K562 (cell line): ENCODE results near the gene TRPC4AP. TPM values are rescaled to one million over a fixed set of nuclear protein-coding genes. Genes with fewer than 3 reads are reported as not detected.

Experiments used
- ARID3B ChIP-seq: fragments of 250-450 bp; sonication (Bioruptor Pico); IDR thresholded peaks from 2 replicates; pipeline ENCODE4 v1.4.0; 2020; ENCODE audit warnings: borderline replicate concordance
- C11orf30 ChIP-seq: fragments of 450-650 bp; IDR thresholded peaks from 2 replicates; pipeline ENCODE4 v1.6.1; 2016; ENCODE audit warnings: low read depth, mild to moderate bottlenecking
- CBFA2T2 ChIP-seq: fragments of 450-650 bp; conservative IDR thresholded peaks from 2 replicates; pipeline ENCODE4 v1.6.1; 2017; ENCODE audit warnings: mild to moderate bottlenecking
- EGR1 ChIP-seq: fragments of 450-650 bp; conservative IDR thresholded peaks from 2 replicates; pipeline ENCODE4 v1.6.1; 2017; ENCODE audit warnings: mild to moderate bottlenecking
- EZH2 ChIP-seq: IDR thresholded peaks from 2 replicates; pipeline ENCODE4 v1.6.1; 2012; ENCODE audit warnings: low read depth, mild to moderate bottlenecking, inconsistent platforms, low read length, borderline replicate concordance
- HMG20A ChIP-seq: fragments of 450-650 bp; formaldehyde crosslinking; conservative IDR thresholded peaks from 2 replicates; pipeline ENCODE4 v1.4.0; 2020; ENCODE audit warnings: mild to moderate bottlenecking, mixed read lengths
- HNRNPLL ChIP-seq: fragments of 200-400 bp; formaldehyde crosslinking; IDR thresholded peaks from 2 replicates; pipeline ENCODE4 v1.6.1; 2017; ENCODE audit warnings: low read length, low read depth, mild to moderate bottlenecking; ENCODE audit not compliant: poor library complexity, severe bottlenecking
- HSF4 ChIP-seq: fragments of 250-450 bp; sonication (Bioruptor Pico); IDR thresholded peaks from 2 replicates; pipeline ENCODE4 v2.1.2; 2022; ENCODE audit warnings: mild to moderate bottlenecking, moderate library complexity, borderline replicate concordance
- KDM5B ChIP-seq: fragments of 200-600 bp; sonication (generic); IDR thresholded peaks from 2 replicates; pipeline ENCODE4 v1.6.1; 2012; ENCODE audit warnings: low read depth, mild to moderate bottlenecking, moderate library complexity, low read length, control low read depth, inconsistent platforms; ENCODE audit not compliant: insufficient replicate concordance
- MITF ChIP-seq: IDR thresholded peaks from 2 replicates; pipeline ENCODE4 v1.6.1; 2014; ENCODE audit warnings: antibody characterized with exemption
- PPARD ChIP-seq: fragments of 250-450 bp; sonication (Bioruptor Pico); IDR thresholded peaks from 2 replicates; pipeline ENCODE4 v1.8.0; 2022; ENCODE audit warnings: inconsistent platforms, mild to moderate bottlenecking, moderate library complexity
- RBM25 ChIP-seq: fragments of 200-400 bp; formaldehyde crosslinking; IDR thresholded peaks from 2 replicates; pipeline ENCODE4 v1.6.1; 2018; ENCODE audit warnings: low read length, low read depth, moderate library complexity; ENCODE audit not compliant: severe bottlenecking
- SAP30 ChIP-seq: fragments of 200-600 bp; sonication (generic); IDR thresholded peaks from 2 replicates; pipeline ENCODE4 v1.6.1; 2012; ENCODE audit warnings: borderline replicate concordance, low read depth, mild to moderate bottlenecking, moderate library complexity, low read length, control low read depth, inconsistent platforms; ENCODE audit not compliant: insufficient read depth, poor library complexity, severe bottlenecking
- SIX5 ChIP-seq, 2 experiments: IDR thresholded peaks; 2 replicates each; pipeline ENCODE4 v1.6.1; 2011; ENCODE audit warnings: low read length in 2 of 2, borderline replicate concordance in 1 of 2, low read depth in 1 of 2, mild to moderate bottlenecking in 1 of 2, moderate library complexity in 1 of 2; ENCODE audit not compliant: insufficient read depth in 1 of 2
- SRSF9 ChIP-seq: fragments of 200-400 bp; formaldehyde crosslinking; IDR thresholded peaks from 2 replicates; pipeline ENCODE4 v1.6.1; 2017; ENCODE audit warnings: low read depth, low read length, borderline replicate concordance
- TBP ChIP-seq: optimal IDR thresholded peaks from 2 replicates; pipeline ENCODE3; 2011; ENCODE audit warnings: low read depth, low read length, improper control_type of control experiment
- TFE3 ChIP-seq: fragments of 450-650 bp; formaldehyde crosslinking; IDR thresholded peaks from 2 replicates; pipeline ENCODE4 v1.4.0; 2020; ENCODE audit warnings: mild to moderate bottlenecking, mixed read lengths
- ZC3H4 ChIP-seq: sonication (generic); formaldehyde crosslinking; IDR thresholded peaks from 2 replicates; pipeline ENCODE4 v1.9.0; 2021; ENCODE audit warnings: missing genetic modification reagents, borderline replicate concordance
- ZNF347 ChIP-seq: fragments of 450-650 bp; formaldehyde crosslinking; IDR thresholded peaks from 2 replicates; pipeline ENCODE4 v1.4.0; 2020; ENCODE audit warnings: low read depth, mild to moderate bottlenecking, moderate library complexity
- ZNF780A ChIP-seq: fragments of 250-450 bp; sonication (Bioruptor Pico); IDR thresholded peaks from 2 replicates; pipeline ENCODE4 v1.5.0; 2021; ENCODE audit warnings: mild to moderate bottlenecking
- ZSCAN32 ChIP-seq: fragments of 450-650 bp; formaldehyde crosslinking; IDR thresholded peaks from 2 replicates; pipeline ENCODE4 v1.4.0; 2020; ENCODE audit warnings: mild to moderate bottlenecking, moderate library complexity
- polyA plus RNA-seq, 8 experiments: library from polyadenylated mRNA; depleted of rRNA in 4 of 8; stranded (reverse) in 5 of 8; unstranded in 3 of 8; fragments of >200 nt; fragmentation: Nextera tagmentation in 2 of 8; fragmentation: Illumina TruSeq in 1 of 8; extraction: Ambion mirVana in 2 of 8; extraction: Trizol in 1 of 8; gene quantifications; 2 replicates each; pipeline versions ENCODE4 v1.2.1 to v1.2.3, GENCODE V29; 2011 to 2014; ENCODE audit warnings: inconsistent platforms in 1 of 8, missing spikeins in 1 of 8
- total RNA-seq, 7 experiments: library from RNA; depleted of rRNA in 6 of 7; stranded (reverse); fragments of >200 nt in 6 of 7; fragmentation: Illumina TruSeq in 2 of 7; extraction: Trizol in 2 of 7; gene quantifications; 2 replicates each; pipeline versions ENCODE4 v1.2.1 to v1.2.3, GENCODE V29; 2011 to 2021; ENCODE audit warnings: low replicate concordance in 1 of 7
- TF ChIP-seq, protein P1 (sequence below): fragments of 250-450 bp; sonication (Bioruptor Pico); IDR thresholded peaks from 2 replicates; pipeline ENCODE4 v1.5.0; 2021

The TRPC4AP gene
- total and polyA plus RNA-seq, 9 of the 15 experiments (the other 6 are each of a cell fraction or from before 2014, with no cell fraction given): 2.3 to 70.3 (median 33.3) TPM

DNA sequence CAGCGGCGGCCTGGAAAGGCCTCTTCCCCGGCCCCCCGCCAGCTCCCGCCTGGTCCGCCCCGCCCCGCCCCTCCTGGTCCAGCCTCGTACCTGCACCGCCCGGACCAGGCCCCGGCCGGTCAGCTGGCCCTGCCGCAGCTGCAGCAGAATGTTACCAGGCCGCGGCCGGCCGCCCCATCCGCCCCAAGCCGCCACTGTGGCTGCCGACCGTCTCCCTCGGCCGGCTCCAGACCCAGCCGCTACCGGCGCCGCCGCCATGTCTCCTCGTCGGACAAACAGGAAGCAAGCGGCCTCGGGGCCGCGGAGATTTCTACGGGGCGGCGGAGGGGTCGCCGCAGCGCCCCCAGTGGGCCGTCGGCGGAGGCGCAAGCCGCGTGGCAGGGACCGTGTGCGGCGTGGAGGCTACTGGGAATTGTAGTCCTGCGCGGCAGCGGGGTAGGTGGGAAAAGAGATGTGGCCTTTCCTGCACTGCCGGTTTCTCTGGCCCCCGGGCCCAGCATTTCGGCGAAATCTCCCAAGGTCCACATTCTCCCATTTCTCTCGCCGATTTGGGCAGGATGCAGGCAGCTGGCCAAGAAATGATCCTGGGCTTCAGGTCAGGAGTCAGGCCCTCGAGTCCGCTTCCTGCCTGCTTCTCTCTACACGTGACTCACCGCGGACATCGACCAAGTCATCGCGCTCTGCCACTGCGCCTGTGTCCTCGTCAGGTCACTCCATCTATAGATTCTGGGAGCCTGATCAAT is at the start of gene TRPC4AP (continued):
- TF ChIP-seq SAP30 (peak; percentile 35), C11orf30 (no peak; the same call in 1 of the 2 replicates), CBFA2T2 (peak; percentile 41), EZH2 (no peak), HMG20A (CRISPR knock-in tag) (no peak), ARID3B (CRISPR knock-in tag) (0 out of 2 replicates have a peak, but pooled peaks have one; percentile 34), MITF (peak; percentile 33; the same call in 1 of the 2 replicates), ZNF347 (no peak), RBM25 (peak; percentile 16), KDM5B (peak; percentile 72), PPARD (no peak), HNRNPLL (peak; percentile 61), ZNF780A (CRISPR knock-in tag) (no peak), SIX5 (IDR thresholded peaks at IDR 0.05; ENCODE audit: borderline replicate concordance in 1 of 2, insufficient read depth in 1 of 2, low read depth in 1 of 2, low read length in 2 of 2) (peak; percentile 82 to 86), ZSCAN32 (CRISPR knock-in tag) (no peak), TFE3 (peak; percentile 54), TBP (peak; percentile 91), EGR1 (peak; percentile 26; the same call in 1 of the 2 replicates), SRSF9 (no peak), ZC3H4 (CRISPR knock-in tag) (no peak), HSF4 (CRISPR knock-in tag) (peak; percentile 64; the same call in 1 of the 2 replicates)
- TF ChIP-seq, protein P1, sequence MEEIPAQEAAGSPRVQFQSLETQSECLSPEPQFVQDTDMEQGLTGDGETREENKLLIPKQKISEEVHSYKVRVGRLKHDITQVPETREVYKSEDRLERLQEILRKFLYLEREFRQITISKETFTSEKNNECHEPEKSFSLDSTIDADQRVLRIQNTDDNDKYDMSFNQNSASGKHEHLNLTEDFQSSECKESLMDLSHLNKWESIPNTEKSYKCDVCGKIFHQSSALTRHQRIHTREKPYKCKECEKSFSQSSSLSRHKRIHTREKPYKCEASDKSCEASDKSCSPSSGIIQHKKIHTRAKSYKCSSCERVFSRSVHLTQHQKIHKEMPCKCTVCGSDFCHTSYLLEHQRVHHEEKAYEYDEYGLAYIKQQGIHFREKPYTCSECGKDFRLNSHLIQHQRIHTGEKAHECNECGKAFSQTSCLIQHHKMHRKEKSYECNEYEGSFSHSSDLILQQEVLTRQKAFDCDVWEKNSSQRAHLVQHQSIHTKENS: no peak
